ENCODE data around the gene CNTNAP2.

GRCh38 chr7:146096994-146097393 lies 19.6 kb upstream of the CNTNAP2 start:
- TF ChIP-seq ZNF274 (IDR thresholded peaks at IDR 0.05; ENCODE audit: low read depth, low read length) (no peak), YY1 (IDR thresholded peaks at IDR 0.05; ENCODE audit: insufficient read depth, insufficient read length) (no peak)
